Lung microvascular endothelial cell (primary cell): ENCODE results near the gene USP9X. TPM values are rescaled to one million over a fixed set of nuclear protein-coding genes. Genes with fewer than 3 reads are reported as not detected.
"Not testable (repeated sequence)": the region's sequence is repeated elsewhere in the genome, so short reads cannot be mapped to it uniquely, and the experiment has no call there.

Experiments used
- DNase-seq, 2 donors: peaks; one replicate each; pipeline versions ENCODE4 v3.0.0 to v3.0.0-alpha.2; 2010; ENCODE audit warnings: low read depth in 2 of 2
- total RNA-seq: library from RNA; depleted of rRNA; stranded (reverse); fragments of >200 nt; gene quantifications from 2 replicates; pipeline ENCODE4 v1.2.1, GENCODE V29; 2014

USP9X gene
- total RNA-seq, 1 donor from 2014 or later: 112 TPM

GRCh38 chrX:41122664-41123257, 37.5 kb downstream of the USP9X start:
- DNase-seq: no peak

- DNase-seq: peak in 1 of 2 donors; percentile 14
Measured at GRCh38 chrX:41127477-41128192, 42.4 kb downstream of the USP9X start.

- no peak for DNase-seq
Measured at GRCh38 chrX:41128955-41129354, 43.7 kb downstream of the USP9X start.

GRCh38 chrX:41131766-41132165, 46.5 kb downstream of the USP9X start:
- no peak for DNase-seq

GRCh38 chrX:41133551-41133950, 48.3 kb downstream of the USP9X start:
- DNase-seq: peak; percentile 69 to 82

GRCh38 chrX:41137589-41137988, 52.3 kb downstream of the USP9X start:
- peak; percentile 5 to 32 for DNase-seq

GRCh38 chrX:41142130-41142910, 57.1 kb downstream of the USP9X start:
- no peak for DNase-seq

- DNase-seq: no peak
Measured at GRCh38 chrX:41144873-41145272, 59.6 kb downstream of the USP9X start.

- DNase-seq: peak in 1 of 2 donors; percentile 74
Measured at GRCh38 chrX:41145920-41146608, 60.8 kb downstream of the USP9X start.

- peak in 1 of 2 donors; percentile 73 for DNase-seq
Measured at GRCh38 chrX:41148553-41148952, 63.3 kb downstream of the USP9X start.

GRCh38 chrX:41150043-41150442, 64.8 kb downstream of the USP9X start:
- DNase-seq: no peak

- not testable (repeated sequence) for DNase-seq
Measured at GRCh38 chrX:41151726-41152125, 66.5 kb downstream of the USP9X start.

GRCh38 chrX:41152221-41152620, 67.0 kb downstream of the USP9X start:
- DNase-seq: no peak

- no peak for DNase-seq
Measured at GRCh38 chrX:41153448-41153847, 68.2 kb downstream of the USP9X start.

- DNase-seq: no peak
Measured at GRCh38 chrX:41153957-41154356, 68.7 kb downstream of the USP9X start.

- DNase-seq: no peak
Measured at GRCh38 chrX:41164449-41164848, 79.2 kb downstream of the USP9X start.

- DNase-seq: peak; percentile 24 to 46
Measured at GRCh38 chrX:41167888-41168287, 82.6 kb downstream of the USP9X start.

GRCh38 chrX:41176263-41176662, 91.0 kb downstream of the USP9X start:
- no peak for DNase-seq

- DNase-seq: no peak
Measured at GRCh38 chrX:41177297-41177696, 92.1 kb downstream of the USP9X start.

- no peak for DNase-seq
Measured at GRCh38 chrX:41178201-41178600, 93.0 kb downstream of the USP9X start.

GRCh38 chrX:41180194-41180908, 95.1 kb downstream of the USP9X start:
- DNase-seq: peak; percentile 74 to 76
